Activated T-helper 1 cell treated with anti-CD3 and anti-CD28 coated beads, Interleukin-12 subunit alpha, Interleukin-12 subunit beta, Interleukin-2, Interleukin-4 antibody, amounts not matched to agents 30 ng/mL and 10 ng/mL and 1 ng/mL, durations not matched to agents 14 hours and 24 hours and 36 hours (primary cell): Measurements from ENCODE around the gene PRR33. TPM values are rescaled to one million over a fixed set of nuclear protein-coding genes. Genes with fewer than 3 reads are reported as not detected.

Experiments
- total RNA-seq: library from RNA; stranded (reverse); gene quantifications from 2 replicates; pipeline ENCODE4 v1.2.3, GENCODE V29; 2022

PRR33 gene
- total RNA-seq, 1 donor from 2014 or later = 0.05 TPM

Other genes starting within 250 kb of the PRR33 start
- gene KRTAP5-6, start 194.7 kb downstream of the PRR33 start, total RNA-seq = not detected in 2 replicates
- gene IFITM10, start 141.3 kb downstream of the PRR33 start, total RNA-seq = 0.32 and 0.52 TPM in 2 replicates
- 84.2 and 92.1 TPM in 2 replicates for gene CTSD, start 128.0 kb downstream of the PRR33 start, total RNA-seq
- not detected in 2 replicates for gene SYT8, start 56.9 kb downstream of the PRR33 start, total RNA-seq
- gene TNNI2, start 52.9 kb downstream of the PRR33 start, total RNA-seq = not detected in 2 replicates
- gene LSP1, start 38.8 kb downstream of the PRR33 start, total RNA-seq = 257 and 262 TPM in 2 replicates
- 0.64 and 0.70 TPM in 2 replicates for gene TNNT3, start 27.8 kb upstream of the PRR33 start, total RNA-seq
- 58.5 and 69.3 TPM in 2 replicates for gene MRPL23, start 55.4 kb upstream of the PRR33 start, total RNA-seq
- gene H19, start 105.9 kb upstream of the PRR33 start, total RNA-seq = not detected in 2 replicates
- gene IGF2, start 247.5 kb upstream of the PRR33 start, total RNA-seq = 1.2 and 1.5 TPM in 2 replicates